Body of pancreas (tissue), 4 donors: ENCODE measurements around the gene SLC6A1.

Experiments used
- CTCF ChIP-seq, 7 experiments: fragments of 450-650 bp in 4 of 7; fragments of 200-600 bp in 3 of 7; sonication (generic) in 3 of 7; IDR thresholded peaks; one replicate each; pipeline ENCODE4 v1.5.1; 2016 to 2019; ENCODE audit warnings: antibody characterized with exemption in 7 of 7
- POLR2A ChIP-seq, 3 donors: fragments of 450-650 bp; IDR thresholded peaks; one replicate each; pipeline ENCODE4 v1.6.1; 2016; ENCODE audit warnings: antibody characterized with exemption in 3 of 3, mild to moderate bottlenecking in 2 of 3

- TF ChIP-seq CTCF (IDR thresholded peaks at IDR 0.05) (no peak), POLR2A (IDR thresholded peaks at IDR 0.05) (no peak)
Measured at GRCh38 chr3:10957976-10958749, 34.4 kb upstream of the SLC6A1 start.
